GM23338 (cell line): Measurements from ENCODE around the gene FAM167B. TPM values are rescaled to one million over a fixed set of nuclear protein-coding genes. Genes with fewer than 3 reads are reported as not detected.
"Not testable (repeated sequence)": the region's sequence is repeated elsewhere in the genome, so short reads cannot be mapped to it uniquely, and the experiment has no call there.

Source experiments
- ATAC-seq: fragments of 200-7000 bp; cut with Tn5 transposase; 3 replicates; pipeline ENCODE4 v1.9.1; 2020
- DNase-seq: peaks from one replicate; pipeline ENCODE4 v3.0.0-alpha.2; 2015; ENCODE audit warnings: low spot score
- H2AFZ ChIP-seq: fragments of 200-600 bp; sonication (generic); 2 replicates; pipeline ENCODE4 v1.8.0; 2016; ENCODE audit warnings: antibody characterized with exemption, mild to moderate bottlenecking, moderate library complexity
- H3F3A ChIP-seq: fragments of 200-600 bp; sonication (generic); replicated peaks from 2 replicates; pipeline ENCODE4 v1.8.0; 2017; ENCODE audit warnings: antibody characterized with exemption, mixed run types, low read depth
- H3K27ac ChIP-seq: fragments of 200-600 bp; sonication (generic); 2 replicates; pipeline ENCODE4 v1.6.1; 2016; ENCODE audit warnings: low read depth
- H3K27me3 ChIP-seq: fragments of 200-600 bp; sonication (generic); 2 replicates; pipeline ENCODE4 v1.8.0; 2016; ENCODE audit warnings: mild to moderate bottlenecking, mixed run types, moderate library complexity; ENCODE audit not compliant: insufficient read depth
- H3K36me3 ChIP-seq: fragments of 200-600 bp; sonication (generic); 2 replicates; pipeline ENCODE4 v1.8.0; 2016; ENCODE audit warnings: mild to moderate bottlenecking; ENCODE audit not compliant: insufficient read depth
- H3K4me1 ChIP-seq: fragments of 200-600 bp; sonication (generic); 2 replicates; pipeline ENCODE4 v1.8.0; 2016; ENCODE audit warnings: mild to moderate bottlenecking, moderate library complexity; ENCODE audit not compliant: insufficient read depth
- H3K4me2 ChIP-seq: fragments of 200-600 bp; sonication (generic); 2 replicates; pipeline ENCODE4 v1.7.1; 2017; ENCODE audit warnings: mixed run types
- H3K4me3 ChIP-seq: fragments of 200-600 bp; sonication (generic); 2 replicates; pipeline ENCODE4 v1.6.1; 2016; ENCODE audit warnings: mixed run types
- H3K79me2 ChIP-seq: fragments of 200-600 bp; sonication (generic); replicated peaks from 2 replicates; pipeline ENCODE4 v1.8.0; 2017; ENCODE audit warnings: mild to moderate bottlenecking; ENCODE audit not compliant: insufficient read depth
- H3K9me2 ChIP-seq: fragments of 200-600 bp; sonication (generic); 2 replicates; pipeline ENCODE4 v1.8.0; 2017; ENCODE audit not compliant: insufficient read depth
- H4K20me1 ChIP-seq: fragments of 200-600 bp; sonication (generic); replicated peaks from 2 replicates; pipeline ENCODE4 v1.8.0; 2017; ENCODE audit warnings: mild to moderate bottlenecking; ENCODE audit not compliant: insufficient read depth
- H3K27ac Mint-ChIP-seq: 2 replicates; pipeline ENCODE4 v1.8.0; 2020; ENCODE audit warnings: inconsistent platforms, mild to moderate bottlenecking, moderate library complexity, mixed read lengths
- H3K27me3 Mint-ChIP-seq: 3 replicates; pipeline ENCODE4 v1.8.0; 2022; ENCODE audit warnings: low read depth, mild to moderate bottlenecking, moderate library complexity, mixed read lengths, inconsistent platforms; ENCODE audit not compliant: insufficient read depth, poor library complexity
- H3K36me3 Mint-ChIP-seq: 3 replicates; pipeline ENCODE4 v1.8.0; 2021; ENCODE audit warnings: low read depth, mild to moderate bottlenecking, inconsistent platforms, moderate library complexity, mixed read lengths
- H3K4me1 Mint-ChIP-seq: 3 replicates; pipeline ENCODE4 v1.8.0; 2020; ENCODE audit warnings: mild to moderate bottlenecking, inconsistent platforms, mixed read lengths
- H3K4me3 Mint-ChIP-seq: 3 replicates; pipeline ENCODE4 v1.8.0; 2021; ENCODE audit warnings: moderate library complexity, mild to moderate bottlenecking, inconsistent platforms, mixed read lengths
- H3K9me3 Mint-ChIP-seq: 3 replicates; pipeline ENCODE4 v1.8.0; 2020; ENCODE audit warnings: moderate library complexity, mild to moderate bottlenecking, inconsistent platforms, mixed read lengths
- POLR2AphosphoS5 ChIP-seq: IDR thresholded peaks from 2 replicates; pipeline ENCODE4 v1.6.1; 2016; ENCODE audit warnings: antibody characterized with exemption, low read depth
- ZNF462 ChIP-seq: fragments of 250-450 bp; sonication (Bioruptor Pico); IDR thresholded peaks from 2 replicates; pipeline ENCODE4 v1.5.0; 2020; ENCODE audit warnings: mild to moderate bottlenecking, moderate library complexity
- polyA plus RNA-seq: library from polyadenylated mRNA; unstranded; fragments of >200 nt; fragmentation: Nextera tagmentation; extraction: Ambion mirVana; gene quantifications from 2 replicates; pipeline ENCODE4 v1.2.1, GENCODE V29; 2016
- small RNA-seq: library from RNA; depleted of rRNA; stranded (forward); fragments of <200 nt; gene quantifications from one replicate; pipeline ENCODE3, GENCODE V24; 2014; ENCODE audit warnings: low replicate concordance
- total RNA-seq: library from RNA; depleted of rRNA; stranded (reverse); fragments of >200 nt; shearing (Covaris generic); gene quantifications from 2 replicates; pipeline ENCODE4 v1.2.3, GENCODE V29; 2014; rRNA removed

FAM167B gene
- total and polyA plus RNA-seq, 2 experiments from 2014 or later: 0.31 to 2.2 TPM

GRCh38 chr1:32291708-32292538, 44.9 kb downstream of the FAM167B start, which contains the start of gene HDAC1:
HDAC1 (plus strand) TSS chr1:32292083; CDS start chr1:32292170, 87 bp downstream.
- TF ChIP-seq ZNF462 (no peak), POLR2AphosphoS5 (peak; percentile 76)
- 0 out of 2 replicates have a peak, but pooled peaks cover 6% of the 10 kb centered on the region for H3F3A ChIP-seq
- ATAC-seq (peak; percentile 90), DNase-seq (peak; percentile 95)
- H3K4me2 ChIP-seq: peak within 1 kb of the TSS; percentile 92
- Mint-ChIP-seq H3K9me3 (no peaks in the 10 kb centered on the region; the same call in 2 of the 3 replicates), H3K27ac (peak within 1 kb of the TSS; percentile 83), H3K27me3 (peaks cover 21% of the 10 kb centered on the region), H3K36me3 (peaks cover 16% of the 10 kb centered on the region), H3K4me1 (peaks cover 19% of the 10 kb centered on the region), H3K4me3 (peak within 1 kb of the TSS; percentile 94)
- H3K4me1 ChIP-seq: peaks cover 8% of the 10 kb centered on the region
- H3K4me3 ChIP-seq: peak within 1 kb of the TSS; percentile 92
- peaks cover 49% of the 10 kb centered on the region for H3K79me2 ChIP-seq
- no peaks in the 10 kb centered on the region for H3K27me3 ChIP-seq
- peaks cover 31% of the 10 kb centered on the region for H4K20me1 ChIP-seq
- no peaks in the 10 kb centered on the region for H3K36me3 ChIP-seq
- no peaks in the 10 kb centered on the region for H3K9me2 ChIP-seq
- peak within 1 kb of the TSS; percentile 94 for H2AFZ ChIP-seq
- peak within 1 kb of the TSS; percentile 59; the same call in 1 of the 2 replicates for H3K27ac ChIP-seq

DNA sequence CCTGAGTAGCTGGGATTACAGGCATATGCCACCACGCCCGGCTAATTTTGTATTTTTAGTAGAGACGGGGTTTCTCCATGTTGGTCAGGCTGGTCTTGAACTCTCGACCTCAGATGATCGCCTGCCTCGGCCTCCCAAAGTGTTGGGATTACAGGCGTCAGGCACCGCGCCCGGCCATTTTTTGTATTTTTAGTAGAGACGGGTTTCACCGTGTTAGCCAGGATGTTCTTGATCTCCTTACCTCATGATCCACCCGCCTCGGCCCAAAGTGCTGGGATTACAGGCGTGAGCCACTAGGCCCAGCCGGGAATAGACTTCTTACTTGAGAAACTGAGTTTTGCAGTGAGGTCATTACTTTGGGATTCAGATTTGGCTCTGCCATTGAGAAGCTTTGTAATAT, 51.2 kb downstream of the FAM167B start:
- H3K9me2 ChIP-seq, H3F3A ChIP-seq, H3K4me3 ChIP-seq, ATAC-seq, DNase-seq, H3K27ac ChIP-seq, H3K4me2 ChIP-seq, H3K4me1 ChIP-seq, H3K27me3 Mint-ChIP-seq, H3K27me3 ChIP-seq, H3K9me3 Mint-ChIP-seq, H3K4me3 Mint-ChIP-seq, H2AFZ ChIP-seq, H3K27ac Mint-ChIP-seq: not testable (repeated sequence)
- H3K36me3 Mint-ChIP-seq: peaks cover 23% of the 10 kb centered on the region
- peaks cover 11% of the 10 kb centered on the region for H3K4me1 Mint-ChIP-seq
- Histone ChIP-seq H4K20me1 (peaks cover 48% of the 10 kb centered on the region), H3K79me2 (peaks cover 90% of the 10 kb centered on the region), H3K36me3 (peaks cover 10% of the 10 kb centered on the region)

Small RNA genes within 50 kb of the gene (small RNA-seq; reads per million reads assigned to genes)
- gene RF00017 (not detected), gene RF00019 (not detected)

Other genes with a start within 250 kb of the FAM167B start
- gene KHDRBS1, start 233.4 kb upstream of the FAM167B start, total RNA-seq: 251 and 263 TPM in 2 replicates
- 184 and 191 TPM in 2 replicates for gene KHDRBS1, start 233.4 kb upstream of the FAM167B start, polyA plus RNA-seq
- gene TMEM39B, start 174.3 kb upstream of the FAM167B start, total RNA-seq: 9.7 and 10.1 TPM in 2 replicates
- gene TMEM39B, start 174.3 kb upstream of the FAM167B start, polyA plus RNA-seq: 17.8 and 18.3 TPM in 2 replicates
- gene KPNA6, start 139.2 kb upstream of the FAM167B start, total RNA-seq: 69.7 and 72.2 TPM in 2 replicates
- 27.5 and 28.6 TPM in 2 replicates for gene KPNA6, start 139.2 kb upstream of the FAM167B start, polyA plus RNA-seq
- 45.2 and 52.1 TPM in 2 replicates for gene TXLNA, start 67.5 kb upstream of the FAM167B start, total RNA-seq
- 13.2 and 15.2 TPM in 2 replicates for gene TXLNA, start 67.5 kb upstream of the FAM167B start, polyA plus RNA-seq
- 8.6 and 8.7 TPM in 2 replicates for gene CCDC28B, start 46.6 kb upstream of the FAM167B start, total RNA-seq
- 35.2 and 39.7 TPM in 2 replicates for gene CCDC28B, start 46.6 kb upstream of the FAM167B start, polyA plus RNA-seq
- 3.5 and 3.8 TPM in 2 replicates for gene IQCC, start 41.6 kb upstream of the FAM167B start, total RNA-seq
- 1.7 and 2.5 TPM in 2 replicates for gene IQCC, start 41.6 kb upstream of the FAM167B start, polyA plus RNA-seq
- gene DCDC2B, start 38.1 kb upstream of the FAM167B start, total RNA-seq: not detected in 2 replicates
- gene DCDC2B, start 38.1 kb upstream of the FAM167B start, polyA plus RNA-seq: 0.21 and 0.42 TPM in 2 replicates
- gene TMEM234, start 24.9 kb upstream of the FAM167B start, total RNA-seq: 4.7 and 7.7 TPM in 2 replicates
- 8.1 and 8.2 TPM in 2 replicates for gene TMEM234, start 24.9 kb upstream of the FAM167B start, polyA plus RNA-seq
- 249 and 274 TPM in 2 replicates for gene EIF3I, start 24.8 kb upstream of the FAM167B start, total RNA-seq
- gene EIF3I, start 24.8 kb upstream of the FAM167B start, polyA plus RNA-seq: 224 and 228 TPM in 2 replicates
- gene LCK, start 4.0 kb downstream of the FAM167B start, total RNA-seq: 69.4 and 86.6 TPM in 2 replicates
- 33.2 and 37.5 TPM in 2 replicates for gene LCK, start 4.0 kb downstream of the FAM167B start, polyA plus RNA-seq
- 104 and 116 TPM in 2 replicates for gene HDAC1, start 44.9 kb downstream of the FAM167B start, total RNA-seq
- gene HDAC1, start 44.9 kb downstream of the FAM167B start, polyA plus RNA-seq: 82.6 and 84.7 TPM in 2 replicates
- 266 and 329 TPM in 2 replicates for gene MARCKSL1, start 89.0 kb downstream of the FAM167B start, total RNA-seq
- 553 and 576 TPM in 2 replicates for gene MARCKSL1, start 89.0 kb downstream of the FAM167B start, polyA plus RNA-seq
- gene FAM229A, start 115.3 kb downstream of the FAM167B start, total RNA-seq: 0.27 and 4.2 TPM in 2 replicates
- 2.1 and 3.6 TPM in 2 replicates for gene FAM229A, start 115.3 kb downstream of the FAM167B start, polyA plus RNA-seq
- not detected in 2 replicates for gene TSSK3, start 115.3 kb downstream of the FAM167B start, total RNA-seq
- gene TSSK3, start 115.3 kb downstream of the FAM167B start, polyA plus RNA-seq: 0.54 TPM in 1 of 2 replicates, not detected in the other
- 50.7 and 55.8 TPM in 2 replicates for gene BSDC1, start 147.2 kb downstream of the FAM167B start, total RNA-seq
- gene BSDC1, start 147.2 kb downstream of the FAM167B start, polyA plus RNA-seq: 22.7 and 24.9 TPM in 2 replicates
- gene ZBTB8B, start 217.8 kb downstream of the FAM167B start, total RNA-seq: 3.8 and 4.2 TPM in 2 replicates
- gene ZBTB8B, start 217.8 kb downstream of the FAM167B start, polyA plus RNA-seq: 0.95 and 1.1 TPM in 2 replicates